HuH-7 (cell line): ENCODE results near the gene NLRP9.

Source experiments
- DNase-seq: peaks from one replicate; pipeline ENCODE4 v3.0.0; 2011; ENCODE audit warnings: low spot score

NLRP9 gene

DNA sequence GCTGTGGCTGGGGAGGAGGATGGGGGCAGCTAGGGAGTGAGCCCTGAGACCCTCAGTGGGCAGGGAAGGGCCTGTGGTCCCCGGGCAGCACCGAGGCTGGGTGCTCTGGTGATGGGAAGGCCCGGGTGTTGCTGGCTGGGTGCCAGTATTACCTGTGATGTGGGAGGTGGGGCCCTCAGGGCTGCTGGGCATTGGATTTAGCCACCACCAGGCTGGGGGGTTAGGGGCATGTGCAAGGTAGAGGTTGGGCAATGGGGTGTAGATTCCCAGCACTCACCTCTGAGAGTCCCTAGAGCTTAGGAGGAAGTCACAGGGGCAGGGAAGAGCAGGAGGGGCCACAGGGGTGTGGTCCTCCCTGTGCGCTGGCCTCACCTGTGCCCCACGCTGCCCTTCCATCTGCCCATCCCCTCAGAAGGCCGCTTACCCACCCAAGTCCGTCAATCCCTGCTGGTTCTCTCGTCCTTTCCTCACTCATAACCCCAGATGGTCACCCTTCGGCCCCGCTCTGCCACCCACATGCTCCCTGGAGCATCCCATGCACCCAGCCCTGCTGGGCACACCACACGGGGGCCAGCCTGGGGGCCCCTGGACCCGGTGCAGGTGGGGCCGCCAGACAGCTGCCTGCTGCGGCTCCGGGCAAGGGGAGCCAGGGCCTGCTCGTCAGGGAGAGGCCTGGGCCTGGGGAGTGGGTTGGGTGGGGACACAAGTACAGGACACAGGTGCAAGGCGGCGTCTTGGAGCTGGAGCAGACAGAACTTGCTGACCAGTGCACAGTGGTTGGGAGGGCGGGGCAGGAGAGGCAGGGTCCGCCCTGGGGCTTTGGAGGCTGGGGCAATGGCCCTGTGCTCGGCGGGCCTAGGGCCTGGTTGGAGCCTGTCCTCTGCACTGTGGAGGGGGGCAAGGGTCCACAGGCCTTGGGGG lies 50.7 kb downstream of the NLRP9 start:
- no peak for DNase-seq

DNA sequence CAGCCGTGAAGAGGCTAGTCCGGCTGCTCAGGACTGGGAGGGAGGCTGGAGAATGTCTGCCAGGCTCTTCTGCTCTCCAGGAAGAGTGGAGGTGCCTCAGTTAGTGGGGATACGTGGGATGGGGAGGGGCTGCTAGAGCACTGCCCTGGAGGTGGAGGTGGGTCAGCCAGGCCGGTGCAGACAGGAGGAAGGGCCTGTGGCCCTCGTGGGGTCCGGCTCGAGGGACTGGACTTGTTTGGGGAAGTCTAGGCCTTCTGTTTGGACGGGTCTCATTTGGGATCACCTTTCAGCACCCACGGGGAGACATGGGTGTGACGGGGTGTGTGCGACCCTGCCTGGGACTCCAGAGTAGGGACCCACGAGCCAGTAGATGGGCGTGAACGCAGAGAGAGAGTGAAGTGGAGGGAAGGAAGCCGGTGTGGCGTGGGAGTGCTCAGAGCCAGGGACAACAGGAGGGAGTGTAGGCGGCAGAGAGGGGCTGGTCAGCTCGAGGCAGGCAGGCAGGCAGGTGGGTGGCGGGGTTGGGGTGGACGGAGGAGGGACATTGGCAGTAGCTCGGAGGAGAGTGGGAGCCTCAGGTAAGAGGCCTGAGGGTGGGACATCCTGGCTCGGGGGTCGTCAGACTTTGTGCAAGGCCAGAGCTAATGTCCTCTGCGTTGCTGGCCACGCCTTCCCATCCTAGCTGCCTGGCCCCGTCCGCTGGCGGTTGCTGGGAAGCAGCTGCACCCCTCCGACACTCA lies 51.7 kb downstream of the NLRP9 start:
- DNase-seq = no peak

GRCh38 chr19:55685776-55686175 lies 52.4 kb downstream of the NLRP9 start:
- no peak for DNase-seq

DNA sequence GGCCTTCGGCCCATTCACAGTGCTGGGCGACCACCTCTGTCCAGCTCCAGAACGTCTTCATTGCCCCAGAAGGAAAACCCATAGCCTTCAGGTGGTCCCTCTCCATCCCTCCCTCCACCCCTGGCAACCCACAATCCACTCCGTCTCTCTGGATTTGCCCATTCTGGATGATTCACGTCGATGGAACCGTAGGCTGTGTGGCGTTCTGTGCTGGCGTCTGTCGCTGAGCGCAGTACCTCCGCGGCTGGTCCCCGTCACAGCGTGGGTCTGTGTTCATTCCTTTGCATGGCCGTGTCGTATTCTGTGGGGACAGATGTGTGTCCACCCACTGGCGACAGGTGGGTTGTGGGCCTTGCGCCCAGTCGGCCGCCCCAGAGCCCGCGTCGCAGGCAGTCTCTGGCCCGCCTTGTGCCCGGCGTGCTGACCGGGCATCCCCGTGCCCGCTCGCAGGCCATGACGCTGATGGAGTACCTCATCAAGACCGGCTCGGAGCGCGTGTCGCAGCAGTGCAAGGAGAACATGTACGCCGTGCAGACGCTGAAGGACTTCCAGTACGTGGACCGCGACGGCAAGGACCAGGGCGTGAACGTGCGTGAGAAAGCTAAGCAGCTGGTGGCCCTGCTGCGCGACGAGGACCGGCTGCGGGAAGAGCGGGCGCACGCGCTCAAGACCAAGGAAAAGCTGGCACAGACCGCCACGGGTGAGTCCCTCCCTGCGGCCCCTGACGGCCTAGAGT lies 53.1 kb downstream of the NLRP9 start:
- no peak for DNase-seq

GRCh38 chr19:55683449-55684261 lies 54.5 kb downstream of the NLRP9 start:
- no peak for DNase-seq

- DNase-seq = no peak
Measured at GRCh38 chr19:55681131-55682092, 56.8 kb downstream of the NLRP9 start.

GRCh38 chr19:55680339-55681130 lies 57.7 kb downstream of the NLRP9 start:
- no peak for DNase-seq

DNA sequence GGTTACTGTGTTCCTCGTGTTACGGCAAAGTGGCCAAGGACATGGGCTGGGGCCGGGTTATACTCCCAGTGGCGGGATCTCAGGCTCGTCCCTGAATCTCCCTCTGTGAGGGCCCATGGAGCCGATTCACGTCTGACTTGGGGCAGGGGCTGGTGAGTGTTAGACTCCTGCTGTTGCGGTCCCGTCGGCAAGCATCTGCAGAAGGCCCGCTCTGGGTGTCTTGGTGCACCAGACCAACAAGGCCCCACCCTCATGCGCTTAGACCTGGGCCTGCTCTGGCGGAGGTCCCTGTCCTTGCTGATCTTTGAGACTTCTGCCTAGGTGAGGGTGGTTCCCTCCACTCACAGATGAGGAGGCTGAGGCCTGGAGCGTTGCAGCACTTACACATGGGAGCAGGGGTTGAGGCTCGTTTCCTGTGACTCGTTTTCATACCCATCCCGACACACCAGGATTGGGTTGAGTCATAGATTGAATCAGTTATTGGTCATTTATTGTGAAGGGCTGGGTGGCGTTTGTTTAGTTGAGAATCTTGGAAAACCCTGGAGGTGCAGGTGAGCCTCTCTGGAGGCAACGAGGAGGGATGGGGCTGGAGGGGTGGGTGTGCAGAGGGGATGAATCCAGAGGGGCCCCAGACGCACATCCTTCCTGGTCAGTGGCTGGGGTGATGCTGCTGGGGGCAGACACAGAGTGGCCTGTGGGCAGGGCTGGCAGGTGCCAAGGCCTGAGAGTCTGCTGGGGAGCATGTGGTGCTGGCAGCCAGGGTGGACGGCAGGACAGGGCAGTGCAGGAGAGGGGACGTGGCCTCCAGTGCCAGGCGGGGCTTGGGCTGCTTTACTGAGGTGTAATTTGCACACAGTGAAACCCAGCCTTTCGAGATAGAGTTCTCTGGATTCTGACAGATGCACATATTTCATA lies 58.6 kb downstream of the NLRP9 start:
- no peak for DNase-seq

DNA sequence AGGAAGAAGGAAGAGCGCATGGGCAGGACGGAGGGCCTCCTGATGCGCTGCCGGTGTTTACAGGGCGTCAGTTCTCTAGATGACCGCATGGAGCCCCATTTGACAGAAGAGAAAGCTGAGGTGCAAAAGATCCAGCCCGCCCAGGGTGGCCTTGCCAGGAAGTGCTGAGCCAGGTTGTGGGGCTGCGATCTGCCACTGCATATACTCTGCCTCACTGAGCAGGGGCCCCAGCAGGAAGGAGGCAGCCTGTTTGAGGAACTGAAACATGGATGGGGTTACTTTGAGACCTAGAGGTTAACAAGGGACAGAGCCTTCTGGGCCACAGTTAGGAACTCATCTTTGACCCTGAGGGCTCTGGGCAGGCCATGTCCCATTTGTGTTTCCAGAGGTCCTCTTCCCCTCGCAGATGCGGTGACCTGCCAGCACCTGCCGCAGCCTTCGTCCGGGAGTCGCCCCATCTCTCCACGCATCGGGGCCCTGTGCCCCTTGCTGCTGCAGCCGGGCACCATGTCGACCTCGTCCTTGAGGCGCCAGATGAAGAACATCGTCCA lies 60.0 kb downstream of the NLRP9 start:
- DNase-seq = no peak

- no peak for DNase-seq
Measured at GRCh38 chr19:55677572-55678028, 60.6 kb downstream of the NLRP9 start.

- DNase-seq = no peak
Measured at GRCh38 chr19:55676889-55677505, 61.2 kb downstream of the NLRP9 start.

DNA sequence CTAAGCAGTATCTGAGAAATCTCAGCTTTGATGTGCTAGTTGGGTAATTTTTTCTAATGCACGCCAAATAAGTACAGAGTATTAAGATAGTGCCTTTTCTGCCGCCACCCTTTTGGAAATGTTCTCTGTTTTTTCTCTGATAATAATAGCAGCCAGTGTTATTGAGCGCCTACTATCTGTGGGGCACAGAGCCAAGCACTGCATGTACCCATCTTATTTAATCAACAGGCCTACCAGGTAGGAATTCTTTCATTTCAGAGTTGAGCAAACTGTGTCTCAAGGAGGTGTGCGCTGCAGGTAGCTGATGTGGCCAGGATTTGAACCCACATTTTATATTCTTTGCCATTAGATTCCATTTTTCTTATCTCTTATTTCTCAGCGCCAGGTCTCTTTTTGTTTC lies 61.8 kb downstream of the NLRP9 start:
- no peak for DNase-seq

DNA sequence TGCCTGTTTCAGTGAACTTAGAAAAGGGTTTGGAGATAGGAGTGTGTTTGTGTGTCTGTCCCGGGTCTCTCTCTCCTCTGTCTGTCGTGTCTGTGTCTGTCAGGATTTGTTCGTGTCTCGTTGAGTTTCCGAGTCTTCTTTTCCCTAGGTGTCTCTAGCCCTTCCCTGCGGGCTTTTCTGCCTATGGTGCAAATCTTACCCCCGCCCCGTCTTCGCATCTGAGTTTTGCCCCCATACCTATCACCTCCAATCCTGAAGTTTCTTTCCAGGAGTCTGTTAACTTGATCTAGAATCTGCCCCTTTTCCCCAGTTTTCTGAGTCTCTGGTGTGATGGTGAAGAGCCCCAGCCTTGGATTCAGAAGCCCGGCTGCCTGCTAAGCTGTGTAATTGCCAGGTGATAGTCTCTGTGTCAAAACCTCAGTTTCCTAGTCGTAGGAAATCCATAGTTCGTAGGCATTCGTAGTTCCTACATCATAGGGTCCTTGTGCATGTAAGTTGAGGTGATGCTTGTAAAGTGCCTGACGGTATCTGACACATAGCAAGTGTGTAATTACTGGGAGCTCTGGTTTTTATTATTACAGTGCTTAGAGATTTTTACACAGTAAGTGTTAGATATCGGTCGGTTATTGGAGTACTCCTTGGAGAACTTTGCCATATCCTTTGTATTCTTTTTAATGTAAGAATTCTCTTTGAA lies 62.4 kb downstream of the NLRP9 start:
- no peak for DNase-seq

DNA sequence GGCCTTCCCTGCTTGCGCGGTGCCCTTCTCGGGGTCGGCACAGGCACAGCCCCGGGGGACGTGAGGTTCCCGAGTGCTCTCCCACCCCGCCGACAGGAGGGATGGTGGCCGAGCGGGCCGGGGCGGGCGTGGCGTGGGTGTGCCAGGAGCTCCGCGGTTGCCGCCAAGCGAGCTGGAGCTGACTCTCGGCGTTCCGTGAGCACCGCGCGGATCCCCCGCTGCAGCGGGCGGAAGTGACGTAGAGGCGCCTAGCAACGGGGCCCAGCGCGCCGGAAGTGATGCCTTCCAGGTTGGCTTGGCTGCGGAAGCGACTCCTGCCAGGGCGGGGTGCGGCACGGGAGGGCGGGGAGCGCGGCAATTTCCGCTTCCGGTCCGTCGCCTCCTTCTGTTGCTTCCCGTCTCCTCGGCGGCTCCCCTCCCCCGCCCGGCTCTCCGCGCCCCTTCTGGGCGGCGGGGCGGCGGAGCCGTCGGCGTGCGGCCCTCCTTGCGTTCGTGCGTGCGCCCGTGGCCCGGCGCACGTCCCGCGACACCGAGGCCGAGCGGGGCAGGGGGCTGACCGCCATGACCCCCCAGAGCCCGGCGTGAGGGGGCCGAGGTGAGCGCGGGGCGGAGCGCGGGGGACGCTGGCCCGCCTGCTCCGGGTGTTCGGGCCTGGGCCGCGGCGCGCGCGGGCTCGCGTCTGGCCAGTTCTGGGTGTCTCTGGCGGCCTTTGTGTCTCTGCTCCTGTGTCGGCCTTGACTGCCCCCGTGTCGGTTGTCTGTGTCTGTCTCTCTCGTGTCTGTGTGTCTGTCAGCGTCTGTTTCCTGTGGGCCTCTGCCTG lies 63.2 kb downstream of the NLRP9 start, which contains the start of gene EPN1:
Gene EPN1, plus strand, starts transcription at position 386 of the 820 bp plus-strand sequence. CDS start 3,402 bp downstream, outside the sequence.
- DNase-seq = peak; percentile 98

DNA sequence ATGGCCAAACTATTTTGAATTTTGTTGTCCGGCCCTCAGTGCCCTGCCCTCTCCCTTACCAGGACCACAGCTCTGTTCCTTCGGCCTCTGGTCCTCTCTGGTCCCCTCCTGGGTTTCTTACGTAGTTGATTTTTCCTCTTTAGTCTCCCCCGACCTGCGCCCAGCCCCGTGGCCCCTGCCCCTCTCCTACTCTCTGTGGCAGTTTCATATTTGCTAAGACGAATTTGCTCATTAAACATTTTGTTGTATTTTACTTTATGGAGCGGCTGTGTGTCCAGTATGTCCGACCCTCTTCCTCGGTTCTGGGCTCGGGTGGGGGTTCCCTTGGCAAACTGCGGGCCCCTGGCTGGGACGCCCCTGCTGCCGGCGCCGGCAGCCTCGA lies 63.8 kb downstream of the NLRP9 start:
- DNase-seq = no peak

GRCh38 chr19:55673889-55674288 lies 64.3 kb downstream of the NLRP9 start:
- no peak for DNase-seq
